Lung microvascular endothelial cell (primary cell): ENCODE results near the gene MAGI1. TPM values are rescaled to one million over a fixed set of nuclear protein-coding genes. Genes with fewer than 3 reads are reported as not detected.
A peak's percentile ranks its signal among the peaks of the same experiment; 100 is the strongest.
"Not testable (repeated sequence)": the region's sequence is repeated elsewhere in the genome, so short reads cannot be mapped to it uniquely, and the experiment has no call there.

Experiments used
- DNase-seq, 2 donors: peaks; one replicate each; pipeline versions ENCODE4 v3.0.0 to v3.0.0-alpha.2; 2010; ENCODE audit warnings: low read depth in 2 of 2
- total RNA-seq: library from RNA; depleted of rRNA; stranded (reverse); fragments of >200 nt; gene quantifications from 2 replicates; pipeline ENCODE4 v1.2.1, GENCODE V29; 2014

Gene MAGI1
- total RNA-seq, 1 donor from 2014 or later, result 76.4 TPM

- DNase-seq, result no peak
These were observed 470.2 kb downstream of the MAGI1 start for GRCh38 chr3:65568497-65568896.

- not testable (repeated sequence) for DNase-seq
These were observed 473.0 kb downstream of the MAGI1 start for GRCh38 chr3:65565744-65566143.

GRCh38 chr3:65564483-65564882, 474.2 kb downstream of the MAGI1 start:
- DNase-seq, result no peak

- no peak for DNase-seq
These were observed 474.9 kb downstream of the MAGI1 start for GRCh38 chr3:65563861-65564260.

- DNase-seq, result no peak
These were observed 476.3 kb downstream of the MAGI1 start for GRCh38 chr3:65562447-65562846.

- no peak for DNase-seq
These were observed 477.1 kb downstream of the MAGI1 start for GRCh38 chr3:65561617-65562016.

- DNase-seq, result no peak
These were observed 477.8 kb downstream of the MAGI1 start for GRCh38 chr3:65560901-65561300.

GRCh38 chr3:65560133-65560532, 478.6 kb downstream of the MAGI1 start:
- no peak for DNase-seq

GRCh38 chr3:65559643-65560042, 479.1 kb downstream of the MAGI1 start:
- DNase-seq, result no peak

GRCh38 chr3:65558826-65559225, 479.9 kb downstream of the MAGI1 start:
- no peak for DNase-seq

- DNase-seq, result no peak
These were observed 480.7 kb downstream of the MAGI1 start for GRCh38 chr3:65557899-65558564.

- DNase-seq, result peak in 1 of 2 donors; percentile 17
These were observed 481.7 kb downstream of the MAGI1 start for GRCh38 chr3:65556934-65557577.

GRCh38 chr3:65552434-65552833, 486.3 kb downstream of the MAGI1 start:
- no peak for DNase-seq

- no peak for DNase-seq
These were observed 486.8 kb downstream of the MAGI1 start for GRCh38 chr3:65551945-65552344.

GRCh38 chr3:65550137-65550536, 488.6 kb downstream of the MAGI1 start:
- DNase-seq, result no peak

GRCh38 chr3:65549626-65549959, 489.1 kb downstream of the MAGI1 start:
- DNase-seq, result no peak

GRCh38 chr3:65548848-65549625, 489.7 kb downstream of the MAGI1 start:
- DNase-seq, result peak in 1 of 2 donors; percentile 17

- no peak for DNase-seq
These were observed 493.3 kb downstream of the MAGI1 start for GRCh38 chr3:65545429-65545828.

- DNase-seq, result not testable (repeated sequence)
These were observed 495.3 kb downstream of the MAGI1 start for GRCh38 chr3:65543391-65543790.

GRCh38 chr3:65540666-65541065, 498.1 kb downstream of the MAGI1 start:
- DNase-seq, result no peak

GRCh38 chr3:65539616-65540015, 499.1 kb downstream of the MAGI1 start:
- DNase-seq, result no peak

- no peak for DNase-seq
These were observed 500.6 kb downstream of the MAGI1 start for GRCh38 chr3:65538101-65538500.

GRCh38 chr3:65537109-65537508, 501.6 kb downstream of the MAGI1 start:
- no peak for DNase-seq
